ENCODE results near the gene RALGAPA2. TPM values are rescaled to one million over a fixed set of nuclear protein-coding genes. Genes with fewer than 3 reads are reported as not detected.

RALGAPA2 gene
- polyA plus RNA-seq, 1 donor from 2014 or later, result 21.8 TPM

GRCh38 chr20:20658123-20658522 lies 54.3 kb downstream of the RALGAPA2 start:
- H3K27me3 ChIP-seq (ENCODE audit: insufficient read depth, low read depth, low read length), result no peaks in the 10 kb centered on the region
- no peaks in the 10 kb centered on the region for H3K9me3 ChIP-seq (ENCODE audit: low read length)
- H3F3A ChIP-seq (ENCODE audit: insufficient read depth, low read length, poor library complexity, severe bottlenecking), result no peaks in the 10 kb centered on the region
- no peak overlapping the region for H2AFZ ChIP-seq (ENCODE audit: low read depth, low read length)
- TF ChIP-seq EP300 (conservative IDR thresholded peaks at IDR 0.05; ENCODE audit: poor library complexity, severe bottlenecking) (no peak), REST (IDR thresholded peaks at IDR 0.05; ENCODE audit: borderline replicate concordance) (no peak), POLR2AphosphoS5 (IDR thresholded peaks at IDR 0.05) (no peak), RAD21 (conservative IDR thresholded peaks at IDR 0.05) (no peak), MXI1 (conservative IDR thresholded peaks at IDR 0.05; ENCODE audit: poor library complexity, severe bottlenecking) (no peak), SMC3 (conservative IDR thresholded peaks at IDR 0.05; ENCODE audit: poor library complexity) (no peak), EZH2 (IDR thresholded peaks at IDR 0.05; ENCODE audit: borderline replicate concordance, insufficient read depth, low read length, poor library complexity, severe bottlenecking) (no peak), CTCF (IDR thresholded peaks at IDR 0.05; ENCODE audit: poor library complexity, severe bottlenecking) (no peak), TAF1 (IDR thresholded peaks at IDR 0.05; ENCODE audit: low read depth) (no peak)
- H3K4me2 ChIP-seq (ENCODE audit: low read length), result no peak overlapping the region
- H3K79me2 ChIP-seq (replicated peaks; ENCODE audit: insufficient read depth, low read length), result no peaks in the 10 kb centered on the region
- H3K4me3 ChIP-seq (ENCODE audit: low read length), result no peak overlapping the region
- H3K36me3 ChIP-seq (ENCODE audit: insufficient read depth, low read length), result no peaks in the 10 kb centered on the region
- no peak overlapping the region for H3K9ac ChIP-seq (ENCODE audit: low read length)
- no peaks in the 10 kb centered on the region for H3K9me2 ChIP-seq (ENCODE audit: insufficient read depth, low read length)
- no peak overlapping the region for H3K27ac ChIP-seq (ENCODE audit: low read length)
- H4K20me1 ChIP-seq (ENCODE audit: insufficient read depth), result no peaks in the 10 kb centered on the region

GRCh38 chr20:20657092-20657491 lies 55.4 kb downstream of the RALGAPA2 start:
- H3K9me2 ChIP-seq (ENCODE audit: insufficient read depth, low read length), result no peaks in the 10 kb centered on the region
- H3K9ac ChIP-seq (ENCODE audit: low read length), result no peak overlapping the region
- no peak overlapping the region for H3K4me2 ChIP-seq (ENCODE audit: low read length)
- H3F3A ChIP-seq (ENCODE audit: insufficient read depth, low read length, poor library complexity, severe bottlenecking), result no peaks in the 10 kb centered on the region
- no peaks in the 10 kb centered on the region for H4K20me1 ChIP-seq (ENCODE audit: insufficient read depth)
- H3K9me3 ChIP-seq (ENCODE audit: low read length), result no peaks in the 10 kb centered on the region
- TF ChIP-seq SMC3 (conservative IDR thresholded peaks at IDR 0.05; ENCODE audit: poor library complexity) (no peak), EP300 (conservative IDR thresholded peaks at IDR 0.05; ENCODE audit: poor library complexity, severe bottlenecking) (no peak), POLR2AphosphoS5 (IDR thresholded peaks at IDR 0.05) (no peak), EZH2 (IDR thresholded peaks at IDR 0.05; ENCODE audit: borderline replicate concordance, insufficient read depth, low read length, poor library complexity, severe bottlenecking) (no peak), MXI1 (conservative IDR thresholded peaks at IDR 0.05; ENCODE audit: poor library complexity, severe bottlenecking) (no peak), CTCF (IDR thresholded peaks at IDR 0.05; ENCODE audit: poor library complexity, severe bottlenecking) (no peak), REST (IDR thresholded peaks at IDR 0.05; ENCODE audit: borderline replicate concordance) (no peak), RAD21 (conservative IDR thresholded peaks at IDR 0.05) (no peak), TAF1 (IDR thresholded peaks at IDR 0.05; ENCODE audit: low read depth) (no peak)
- no peaks in the 10 kb centered on the region for H3K36me3 ChIP-seq (ENCODE audit: insufficient read depth, low read length)
- no peaks in the 10 kb centered on the region for H3K27me3 ChIP-seq (ENCODE audit: insufficient read depth, low read depth, low read length)
- no peak overlapping the region for H3K4me3 ChIP-seq (ENCODE audit: low read length)
- H2AFZ ChIP-seq (ENCODE audit: low read depth, low read length), result no peak overlapping the region
- H3K79me2 ChIP-seq (replicated peaks; ENCODE audit: insufficient read depth, low read length), result no peaks in the 10 kb centered on the region
- no peak overlapping the region for H3K27ac ChIP-seq (ENCODE audit: low read length)

Data from neural cell (in vitro differentiated cells).